ENCODE measurements around the gene ADCY1. TPM values are rescaled to one million over a fixed set of nuclear protein-coding genes. Genes with fewer than 3 reads are reported as not detected.

The ADCY1 gene
- total RNA-seq, 4 donors from 2014 or later = 0.34 to 1.9 (median 0.37) TPM

DNA sequence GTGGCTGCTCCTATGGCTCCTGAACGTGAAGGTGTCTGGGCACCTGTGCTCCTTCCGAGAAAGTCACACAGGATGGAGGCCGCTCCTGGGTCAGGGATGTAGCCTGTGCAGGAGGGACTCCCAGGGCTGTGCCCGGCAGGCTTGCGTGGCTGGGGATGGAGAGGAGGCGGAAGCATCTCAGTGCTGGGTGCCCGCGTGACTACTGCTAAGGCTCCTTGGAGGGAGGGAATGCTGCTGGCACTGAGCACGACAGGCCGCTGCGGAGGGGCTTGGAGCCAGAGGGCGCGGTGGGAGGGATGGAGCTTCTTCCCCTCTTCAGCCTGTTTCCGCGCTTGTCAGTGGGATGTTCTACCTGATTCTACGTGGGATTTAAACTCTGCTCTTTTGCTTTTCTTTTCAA lies 35.0 kb downstream of the ADCY1 start:
- Histone ChIP-seq H3K4me3 (no peak overlapping the region), H3K36me3 (no peaks in the 10 kb centered on the region), H3K27me3 (no peaks in the 10 kb centered on the region), H3K27ac (no peak overlapping the region), H3K9me3 (peaks cover 0 to 3% (median 0%) of the 10 kb centered on the region in 3 donors), H3K4me1 (no peaks in the 10 kb centered on the region)
- intact Hi-C loops (cut with DNase I) = no loop called here
- WGBS, 2 donors = 93% methylated on average over 13 of the region's 16 CpGs; no CpG with 5 or more reads in 1 of the 2 donors
- TF ChIP-seq POLR2A (IDR thresholded peaks at IDR 0.05) = no peak
- TF ChIP-seq, protein P1, sequence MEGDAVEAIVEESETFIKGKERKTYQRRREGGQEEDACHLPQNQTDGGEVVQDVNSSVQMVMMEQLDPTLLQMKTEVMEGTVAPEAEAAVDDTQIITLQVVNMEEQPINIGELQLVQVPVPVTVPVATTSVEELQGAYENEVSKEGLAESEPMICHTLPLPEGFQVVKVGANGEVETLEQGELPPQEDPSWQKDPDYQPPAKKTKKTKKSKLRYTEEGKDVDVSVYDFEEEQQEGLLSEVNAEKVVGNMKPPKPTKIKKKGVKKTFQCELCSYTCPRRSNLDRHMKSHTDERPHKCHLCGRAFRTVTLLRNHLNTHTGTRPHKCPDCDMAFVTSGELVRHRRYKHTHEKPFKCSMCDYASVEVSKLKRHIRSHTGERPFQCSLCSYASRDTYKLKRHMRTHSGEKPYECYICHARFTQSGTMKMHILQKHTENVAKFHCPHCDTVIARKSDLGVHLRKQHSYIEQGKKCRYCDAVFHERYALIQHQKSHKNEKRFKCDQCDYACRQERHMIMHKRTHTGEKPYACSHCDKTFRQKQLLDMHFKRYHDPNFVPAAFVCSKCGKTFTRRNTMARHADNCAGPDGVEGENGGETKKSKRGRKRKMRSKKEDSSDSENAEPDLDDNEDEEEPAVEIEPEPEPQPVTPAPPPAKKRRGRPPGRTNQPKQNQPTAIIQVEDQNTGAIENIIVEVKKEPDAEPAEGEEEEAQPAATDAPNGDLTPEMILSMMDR (IDR thresholded peaks at IDR 0.05) = no peak
- DNase-seq = no peak

GRCh38 chr7:45610019-45610418 lies 35.9 kb downstream of the ADCY1 start:
- Histone ChIP-seq H3K27me3 (no peaks in the 10 kb centered on the region), H3K36me3 (no peaks in the 10 kb centered on the region), H3K27ac (no peak overlapping the region), H3K4me1 (no peaks in the 10 kb centered on the region), H3K4me3 (no peak overlapping the region), H3K9me3 (peaks cover 0 to 3% (median 0%) of the 10 kb centered on the region in 3 donors)
- DNase-seq = no peak
- intact Hi-C loops (cut with DNase I) = no loop called here
- 92% methylated on average over 6 of the region's 10 CpGs; no CpG with 5 or more reads in 1 of the 2 donors for WGBS, 2 donors
- no peak for TF ChIP-seq POLR2A (IDR thresholded peaks at IDR 0.05)
- TF ChIP-seq, protein P1 (IDR thresholded peaks at IDR 0.05) = no peak

GRCh38 chr7:45610660-45611299 lies 36.6 kb downstream of the ADCY1 start:
- TF ChIP-seq POLR2A (IDR thresholded peaks at IDR 0.05) = no peak
- TF ChIP-seq, protein P1 (IDR thresholded peaks at IDR 0.05) = no peak
- WGBS, 2 donors = 59 to 62% methylated on average over 3 of the region's 3 CpGs
- H3K36me3 ChIP-seq = no peaks in the 10 kb centered on the region
- DNase-seq = no peak
- H3K4me3 ChIP-seq = no peak overlapping the region
- peaks cover 0 to 3% (median 0%) of the 10 kb centered on the region in 3 donors for H3K9me3 ChIP-seq
- H3K27ac ChIP-seq = no peak overlapping the region
- H3K4me1 ChIP-seq = no peaks in the 10 kb centered on the region
- no peaks in the 10 kb centered on the region for H3K27me3 ChIP-seq
- intact Hi-C loops (cut with DNase I) = no loop called here

DNA sequence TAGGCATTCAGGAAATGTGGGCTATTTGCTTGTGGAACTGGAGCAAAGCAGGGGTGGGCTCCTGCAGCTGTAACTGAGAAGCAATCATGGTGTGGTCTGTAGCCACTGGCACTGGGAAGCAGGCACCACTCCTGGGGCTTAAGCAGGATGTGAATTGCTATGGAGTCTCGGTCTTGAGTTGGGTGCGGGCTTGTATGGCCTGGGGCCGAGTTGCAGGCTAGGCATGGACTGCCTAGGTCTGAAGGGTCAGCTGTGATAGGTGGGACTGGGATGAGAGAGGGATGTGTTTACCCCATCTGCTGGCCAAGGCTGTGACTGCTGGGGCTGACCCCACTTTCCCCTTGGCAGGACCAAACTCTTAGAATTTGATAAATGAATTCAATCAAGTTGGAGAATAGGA lies 43.0 kb downstream of the ADCY1 start:
- Histone ChIP-seq H3K4me1 (no peaks in the 10 kb centered on the region), H3K27me3 (no peaks in the 10 kb centered on the region), H3K36me3 (no peaks in the 10 kb centered on the region), H3K9me3 (peaks cover 0 to 13% (median 9%) of the 10 kb centered on the region in 3 donors), H3K27ac (no peak overlapping the region), H3K4me3 (no peak overlapping the region)
- 66% methylated on average over 3 of the region's 3 CpGs; no CpG with 5 or more reads in 1 of the 2 donors for WGBS, 2 donors
- intact Hi-C loops (cut with DNase I) = no loop called here
- DNase-seq = no peak
- TF ChIP-seq, protein P1 (IDR thresholded peaks at IDR 0.05) = no peak
- no peak for TF ChIP-seq POLR2A (IDR thresholded peaks at IDR 0.05)

GRCh38 chr7:45622058-45622457 lies 47.9 kb downstream of the ADCY1 start:
- Histone ChIP-seq H3K9me3 (peaks cover 0 to 3% (median 3%) of the 10 kb centered on the region in 3 donors), H3K27ac (no peak overlapping the region), H3K36me3 (no peaks in the 10 kb centered on the region), H3K4me1 (no peaks in the 10 kb centered on the region), H3K27me3 (no peaks in the 10 kb centered on the region), H3K4me3 (no peak overlapping the region)
- DNase-seq = no peak
- WGBS, 2 donors = 58 to 79% methylated on average over 4 to 5 of the region's 9 CpGs
- intact Hi-C loops (cut with DNase I) = no loop called here
- TF ChIP-seq POLR2A (IDR thresholded peaks at IDR 0.05) = no peak
- TF ChIP-seq, protein P1 (IDR thresholded peaks at IDR 0.05) = no peak

All from esophagus squamous epithelium (tissue), 5 donors.